GM23338 (cell line): ENCODE results near the gene PCP4. TPM values are rescaled to one million over a fixed set of nuclear protein-coding genes. Genes with fewer than 3 reads are reported as not detected.

Experiments
- ATAC-seq: fragments of 200-7000 bp; cut with Tn5 transposase; 3 replicates; pipeline ENCODE4 v1.9.1; 2020
- DNase-seq: peaks from one replicate; pipeline ENCODE4 v3.0.0-alpha.2; 2015; ENCODE audit warnings: low spot score
- H2AFZ ChIP-seq: fragments of 200-600 bp; sonication (generic); 2 replicates; pipeline ENCODE4 v1.8.0; 2016; ENCODE audit warnings: antibody characterized with exemption, mild to moderate bottlenecking, moderate library complexity
- H3F3A ChIP-seq: fragments of 200-600 bp; sonication (generic); replicated peaks from 2 replicates; pipeline ENCODE4 v1.8.0; 2017; ENCODE audit warnings: antibody characterized with exemption, mixed run types, low read depth
- H3K27ac ChIP-seq: fragments of 200-600 bp; sonication (generic); 2 replicates; pipeline ENCODE4 v1.6.1; 2016; ENCODE audit warnings: low read depth
- H3K27me3 ChIP-seq: fragments of 200-600 bp; sonication (generic); 2 replicates; pipeline ENCODE4 v1.8.0; 2016; ENCODE audit warnings: mild to moderate bottlenecking, mixed run types, moderate library complexity; ENCODE audit not compliant: insufficient read depth
- H3K36me3 ChIP-seq: fragments of 200-600 bp; sonication (generic); 2 replicates; pipeline ENCODE4 v1.8.0; 2016; ENCODE audit warnings: mild to moderate bottlenecking; ENCODE audit not compliant: insufficient read depth
- H3K4me1 ChIP-seq: fragments of 200-600 bp; sonication (generic); 2 replicates; pipeline ENCODE4 v1.8.0; 2016; ENCODE audit warnings: mild to moderate bottlenecking, moderate library complexity; ENCODE audit not compliant: insufficient read depth
- H3K4me2 ChIP-seq: fragments of 200-600 bp; sonication (generic); 2 replicates; pipeline ENCODE4 v1.7.1; 2017; ENCODE audit warnings: mixed run types
- H3K4me3 ChIP-seq: fragments of 200-600 bp; sonication (generic); 2 replicates; pipeline ENCODE4 v1.6.1; 2016; ENCODE audit warnings: mixed run types
- H3K79me2 ChIP-seq: fragments of 200-600 bp; sonication (generic); replicated peaks from 2 replicates; pipeline ENCODE4 v1.8.0; 2017; ENCODE audit warnings: mild to moderate bottlenecking; ENCODE audit not compliant: insufficient read depth
- H3K9me2 ChIP-seq: fragments of 200-600 bp; sonication (generic); 2 replicates; pipeline ENCODE4 v1.8.0; 2017; ENCODE audit not compliant: insufficient read depth
- H4K20me1 ChIP-seq: fragments of 200-600 bp; sonication (generic); replicated peaks from 2 replicates; pipeline ENCODE4 v1.8.0; 2017; ENCODE audit warnings: mild to moderate bottlenecking; ENCODE audit not compliant: insufficient read depth
- H3K27ac Mint-ChIP-seq: 2 replicates; pipeline ENCODE4 v1.8.0; 2020; ENCODE audit warnings: inconsistent platforms, mild to moderate bottlenecking, moderate library complexity, mixed read lengths
- H3K27me3 Mint-ChIP-seq: 3 replicates; pipeline ENCODE4 v1.8.0; 2022; ENCODE audit warnings: low read depth, mild to moderate bottlenecking, moderate library complexity, mixed read lengths, inconsistent platforms; ENCODE audit not compliant: insufficient read depth, poor library complexity
- H3K36me3 Mint-ChIP-seq: 3 replicates; pipeline ENCODE4 v1.8.0; 2021; ENCODE audit warnings: low read depth, mild to moderate bottlenecking, inconsistent platforms, moderate library complexity, mixed read lengths
- H3K4me1 Mint-ChIP-seq: 3 replicates; pipeline ENCODE4 v1.8.0; 2020; ENCODE audit warnings: mild to moderate bottlenecking, inconsistent platforms, mixed read lengths
- H3K4me3 Mint-ChIP-seq: 3 replicates; pipeline ENCODE4 v1.8.0; 2021; ENCODE audit warnings: moderate library complexity, mild to moderate bottlenecking, inconsistent platforms, mixed read lengths
- H3K9me3 Mint-ChIP-seq: 3 replicates; pipeline ENCODE4 v1.8.0; 2020; ENCODE audit warnings: moderate library complexity, mild to moderate bottlenecking, inconsistent platforms, mixed read lengths
- CREB1 ChIP-seq: fragments of 250-450 bp; sonication (Bioruptor Pico); IDR thresholded peaks from 2 replicates; pipeline ENCODE4 v1.5.0; 2020; ENCODE audit warnings: low read depth, mild to moderate bottlenecking, moderate library complexity
- EZH2 ChIP-seq: fragments of 200-600 bp; sonication (generic); IDR thresholded peaks from one replicate; pipeline ENCODE4 v1.8.0; 2017; ENCODE audit warnings: antibody characterized with exemption, mild to moderate bottlenecking, low read depth; ENCODE audit not compliant: unreplicated experiment
- EZH2phosphoT487 ChIP-seq: fragments of 200-600 bp; sonication (generic); IDR thresholded peaks from one replicate; pipeline ENCODE4 v1.8.1; 2018; ENCODE audit warnings: antibody characterized with exemption; ENCODE audit not compliant: unreplicated experiment
- JUNB ChIP-seq: IDR thresholded peaks from one replicate; pipeline ENCODE4 v1.6.1; 2016; ENCODE audit warnings: antibody characterized with exemption; ENCODE audit not compliant: unreplicated experiment
- NANOG ChIP-seq: IDR thresholded peaks from 2 replicates; pipeline ENCODE4 v1.6.1; 2016; ENCODE audit warnings: antibody characterized with exemption, borderline replicate concordance
- POLR2AphosphoS5 ChIP-seq: IDR thresholded peaks from 2 replicates; pipeline ENCODE4 v1.6.1; 2016; ENCODE audit warnings: antibody characterized with exemption, low read depth
- STAT1 ChIP-seq: IDR thresholded peaks from one replicate; pipeline ENCODE4 v1.6.1; 2016; ENCODE audit warnings: antibody characterized with exemption; ENCODE audit not compliant: unreplicated experiment
- ZNF114 ChIP-seq: fragments of 250-450 bp; sonication (Bioruptor Pico); IDR thresholded peaks from 2 replicates; pipeline ENCODE4 v1.5.0; 2020; ENCODE audit warnings: mild to moderate bottlenecking, moderate library complexity
- ZNF331 ChIP-seq: fragments of 250-450 bp; sonication (Bioruptor Pico); IDR thresholded peaks from 2 replicates; pipeline ENCODE4 v1.5.0; 2020; ENCODE audit warnings: low read depth, mild to moderate bottlenecking, moderate library complexity
- polyA plus RNA-seq: library from polyadenylated mRNA; unstranded; fragments of >200 nt; fragmentation: Nextera tagmentation; extraction: Ambion mirVana; gene quantifications from 2 replicates; pipeline ENCODE4 v1.2.1, GENCODE V29; 2016
- total RNA-seq: library from RNA; depleted of rRNA; stranded (reverse); fragments of >200 nt; shearing (Covaris generic); gene quantifications from 2 replicates; pipeline ENCODE4 v1.2.3, GENCODE V29; 2014
- TF ChIP-seq, protein P1 (sequence below), 2 experiments: fragments of 200-600 bp in 1 of 2; sonication (generic) in 1 of 2; conservative IDR thresholded peaks; 2 replicates each; pipeline versions ENCODE4 v1.5.1 to v1.6.1; 2016 to 2017; ENCODE audit warnings: antibody characterized with exemption in 2 of 2, low read depth in 2 of 2, mild to moderate bottlenecking in 2 of 2, moderate library complexity in 1 of 2
- TF ChIP-seq, protein P2 (sequence below): IDR thresholded peaks from 2 replicates; pipeline ENCODE4 v1.6.1; 2016; ENCODE audit warnings: antibody characterized with exemption
- TF ChIP-seq, protein P3 (sequence below): IDR thresholded peaks from one replicate; pipeline ENCODE4 v1.6.1; 2018; ENCODE audit warnings: antibody characterized with exemption; ENCODE audit not compliant: unreplicated experiment
- TF ChIP-seq, protein P4 (sequence below): fragments of 250-450 bp; sonication (Bioruptor Pico); IDR thresholded peaks from 2 replicates; pipeline ENCODE4 v1.5.0; 2020; ENCODE audit warnings: mild to moderate bottlenecking, moderate library complexity

Gene PCP4
- total and polyA plus RNA-seq, 2 experiments from 2014 or later: 7.3 TPM; not detected in 1

DNA sequence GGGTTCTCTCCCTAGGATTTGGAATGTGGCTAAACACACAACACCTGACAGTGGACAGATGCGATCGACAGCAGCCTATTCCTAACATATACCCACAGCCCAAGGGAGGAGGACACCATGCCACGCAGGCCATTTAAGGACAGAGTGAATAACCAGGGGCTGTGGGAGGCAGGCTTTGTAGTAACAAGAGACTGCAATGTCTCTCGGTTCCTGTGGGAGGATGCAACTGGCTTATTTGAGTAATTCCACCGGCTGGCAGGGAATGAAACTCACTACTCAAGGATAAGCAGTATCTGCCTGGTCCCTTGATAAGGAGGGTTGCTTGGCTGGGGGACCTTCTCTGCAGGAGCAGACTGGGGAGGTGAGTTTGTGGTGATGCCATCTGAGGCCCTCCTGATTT, 109.6 kb downstream of the PCP4 start:
- Histone ChIP-seq H3K4me1 (no peaks in the 10 kb centered on the region), H3K27me3 (no peaks in the 10 kb centered on the region), H3F3A (no peaks in the 10 kb centered on the region), H3K79me2 (no peaks in the 10 kb centered on the region), H4K20me1 (no peaks in the 10 kb centered on the region), H2AFZ (no peak overlapping the region), H3K9me2 (no peaks in the 10 kb centered on the region), H3K36me3 (no peaks in the 10 kb centered on the region), H3K27ac (no peak overlapping the region), H3K4me2 (no peak overlapping the region), H3K4me3 (no peak overlapping the region)
- Mint-ChIP-seq H3K36me3 (no peaks in the 10 kb centered on the region), H3K4me1 (no peaks in the 10 kb centered on the region), H3K27me3 (peaks cover 11% of the 10 kb centered on the region), H3K9me3 (peaks cover 5% of the 10 kb centered on the region; the same call in 2 of the 3 replicates), H3K27ac (no peak overlapping the region), H3K4me3 (no peak overlapping the region)
- no peak; the same call in 1 of the 3 replicates for ATAC-seq
- peak; percentile 11 for DNase-seq
- TF ChIP-seq, protein P1, sequence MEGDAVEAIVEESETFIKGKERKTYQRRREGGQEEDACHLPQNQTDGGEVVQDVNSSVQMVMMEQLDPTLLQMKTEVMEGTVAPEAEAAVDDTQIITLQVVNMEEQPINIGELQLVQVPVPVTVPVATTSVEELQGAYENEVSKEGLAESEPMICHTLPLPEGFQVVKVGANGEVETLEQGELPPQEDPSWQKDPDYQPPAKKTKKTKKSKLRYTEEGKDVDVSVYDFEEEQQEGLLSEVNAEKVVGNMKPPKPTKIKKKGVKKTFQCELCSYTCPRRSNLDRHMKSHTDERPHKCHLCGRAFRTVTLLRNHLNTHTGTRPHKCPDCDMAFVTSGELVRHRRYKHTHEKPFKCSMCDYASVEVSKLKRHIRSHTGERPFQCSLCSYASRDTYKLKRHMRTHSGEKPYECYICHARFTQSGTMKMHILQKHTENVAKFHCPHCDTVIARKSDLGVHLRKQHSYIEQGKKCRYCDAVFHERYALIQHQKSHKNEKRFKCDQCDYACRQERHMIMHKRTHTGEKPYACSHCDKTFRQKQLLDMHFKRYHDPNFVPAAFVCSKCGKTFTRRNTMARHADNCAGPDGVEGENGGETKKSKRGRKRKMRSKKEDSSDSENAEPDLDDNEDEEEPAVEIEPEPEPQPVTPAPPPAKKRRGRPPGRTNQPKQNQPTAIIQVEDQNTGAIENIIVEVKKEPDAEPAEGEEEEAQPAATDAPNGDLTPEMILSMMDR (conservative IDR thresholded peaks at IDR 0.05; ENCODE audit: low read depth in 2 of 2): no peak
- TF ChIP-seq CREB1 (CRISPR knock-in tag) (no peak), NANOG (no peak), EZH2phosphoT487 (no peak), STAT1 (no peak), ZNF114 (CRISPR knock-in tag) (no peak), ZNF331 (CRISPR knock-in tag) (no peak), JUNB (no peak), POLR2AphosphoS5 (no peak), EZH2 (no peak)
- TF ChIP-seq, protein P2, sequence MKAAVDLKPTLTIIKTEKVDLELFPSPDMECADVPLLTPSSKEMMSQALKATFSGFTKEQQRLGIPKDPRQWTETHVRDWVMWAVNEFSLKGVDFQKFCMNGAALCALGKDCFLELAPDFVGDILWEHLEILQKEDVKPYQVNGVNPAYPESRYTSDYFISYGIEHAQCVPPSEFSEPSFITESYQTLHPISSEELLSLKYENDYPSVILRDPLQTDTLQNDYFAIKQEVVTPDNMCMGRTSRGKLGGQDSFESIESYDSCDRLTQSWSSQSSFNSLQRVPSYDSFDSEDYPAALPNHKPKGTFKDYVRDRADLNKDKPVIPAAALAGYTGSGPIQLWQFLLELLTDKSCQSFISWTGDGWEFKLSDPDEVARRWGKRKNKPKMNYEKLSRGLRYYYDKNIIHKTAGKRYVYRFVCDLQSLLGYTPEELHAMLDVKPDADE: no peak
- TF ChIP-seq, protein P3, sequence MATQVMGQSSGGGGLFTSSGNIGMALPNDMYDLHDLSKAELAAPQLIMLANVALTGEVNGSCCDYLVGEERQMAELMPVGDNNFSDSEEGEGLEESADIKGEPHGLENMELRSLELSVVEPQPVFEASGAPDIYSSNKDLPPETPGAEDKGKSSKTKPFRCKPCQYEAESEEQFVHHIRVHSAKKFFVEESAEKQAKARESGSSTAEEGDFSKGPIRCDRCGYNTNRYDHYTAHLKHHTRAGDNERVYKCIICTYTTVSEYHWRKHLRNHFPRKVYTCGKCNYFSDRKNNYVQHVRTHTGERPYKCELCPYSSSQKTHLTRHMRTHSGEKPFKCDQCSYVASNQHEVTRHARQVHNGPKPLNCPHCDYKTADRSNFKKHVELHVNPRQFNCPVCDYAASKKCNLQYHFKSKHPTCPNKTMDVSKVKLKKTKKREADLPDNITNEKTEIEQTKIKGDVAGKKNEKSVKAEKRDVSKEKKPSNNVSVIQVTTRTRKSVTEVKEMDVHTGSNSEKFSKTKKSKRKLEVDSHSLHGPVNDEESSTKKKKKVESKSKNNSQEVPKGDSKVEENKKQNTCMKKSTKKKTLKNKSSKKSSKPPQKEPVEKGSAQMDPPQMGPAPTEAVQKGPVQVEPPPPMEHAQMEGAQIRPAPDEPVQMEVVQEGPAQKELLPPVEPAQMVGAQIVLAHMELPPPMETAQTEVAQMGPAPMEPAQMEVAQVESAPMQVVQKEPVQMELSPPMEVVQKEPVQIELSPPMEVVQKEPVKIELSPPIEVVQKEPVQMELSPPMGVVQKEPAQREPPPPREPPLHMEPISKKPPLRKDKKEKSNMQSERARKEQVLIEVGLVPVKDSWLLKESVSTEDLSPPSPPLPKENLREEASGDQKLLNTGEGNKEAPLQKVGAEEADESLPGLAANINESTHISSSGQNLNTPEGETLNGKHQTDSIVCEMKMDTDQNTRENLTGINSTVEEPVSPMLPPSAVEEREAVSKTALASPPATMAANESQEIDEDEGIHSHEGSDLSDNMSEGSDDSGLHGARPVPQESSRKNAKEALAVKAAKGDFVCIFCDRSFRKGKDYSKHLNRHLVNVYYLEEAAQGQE: no peak
- TF ChIP-seq, protein P4, sequence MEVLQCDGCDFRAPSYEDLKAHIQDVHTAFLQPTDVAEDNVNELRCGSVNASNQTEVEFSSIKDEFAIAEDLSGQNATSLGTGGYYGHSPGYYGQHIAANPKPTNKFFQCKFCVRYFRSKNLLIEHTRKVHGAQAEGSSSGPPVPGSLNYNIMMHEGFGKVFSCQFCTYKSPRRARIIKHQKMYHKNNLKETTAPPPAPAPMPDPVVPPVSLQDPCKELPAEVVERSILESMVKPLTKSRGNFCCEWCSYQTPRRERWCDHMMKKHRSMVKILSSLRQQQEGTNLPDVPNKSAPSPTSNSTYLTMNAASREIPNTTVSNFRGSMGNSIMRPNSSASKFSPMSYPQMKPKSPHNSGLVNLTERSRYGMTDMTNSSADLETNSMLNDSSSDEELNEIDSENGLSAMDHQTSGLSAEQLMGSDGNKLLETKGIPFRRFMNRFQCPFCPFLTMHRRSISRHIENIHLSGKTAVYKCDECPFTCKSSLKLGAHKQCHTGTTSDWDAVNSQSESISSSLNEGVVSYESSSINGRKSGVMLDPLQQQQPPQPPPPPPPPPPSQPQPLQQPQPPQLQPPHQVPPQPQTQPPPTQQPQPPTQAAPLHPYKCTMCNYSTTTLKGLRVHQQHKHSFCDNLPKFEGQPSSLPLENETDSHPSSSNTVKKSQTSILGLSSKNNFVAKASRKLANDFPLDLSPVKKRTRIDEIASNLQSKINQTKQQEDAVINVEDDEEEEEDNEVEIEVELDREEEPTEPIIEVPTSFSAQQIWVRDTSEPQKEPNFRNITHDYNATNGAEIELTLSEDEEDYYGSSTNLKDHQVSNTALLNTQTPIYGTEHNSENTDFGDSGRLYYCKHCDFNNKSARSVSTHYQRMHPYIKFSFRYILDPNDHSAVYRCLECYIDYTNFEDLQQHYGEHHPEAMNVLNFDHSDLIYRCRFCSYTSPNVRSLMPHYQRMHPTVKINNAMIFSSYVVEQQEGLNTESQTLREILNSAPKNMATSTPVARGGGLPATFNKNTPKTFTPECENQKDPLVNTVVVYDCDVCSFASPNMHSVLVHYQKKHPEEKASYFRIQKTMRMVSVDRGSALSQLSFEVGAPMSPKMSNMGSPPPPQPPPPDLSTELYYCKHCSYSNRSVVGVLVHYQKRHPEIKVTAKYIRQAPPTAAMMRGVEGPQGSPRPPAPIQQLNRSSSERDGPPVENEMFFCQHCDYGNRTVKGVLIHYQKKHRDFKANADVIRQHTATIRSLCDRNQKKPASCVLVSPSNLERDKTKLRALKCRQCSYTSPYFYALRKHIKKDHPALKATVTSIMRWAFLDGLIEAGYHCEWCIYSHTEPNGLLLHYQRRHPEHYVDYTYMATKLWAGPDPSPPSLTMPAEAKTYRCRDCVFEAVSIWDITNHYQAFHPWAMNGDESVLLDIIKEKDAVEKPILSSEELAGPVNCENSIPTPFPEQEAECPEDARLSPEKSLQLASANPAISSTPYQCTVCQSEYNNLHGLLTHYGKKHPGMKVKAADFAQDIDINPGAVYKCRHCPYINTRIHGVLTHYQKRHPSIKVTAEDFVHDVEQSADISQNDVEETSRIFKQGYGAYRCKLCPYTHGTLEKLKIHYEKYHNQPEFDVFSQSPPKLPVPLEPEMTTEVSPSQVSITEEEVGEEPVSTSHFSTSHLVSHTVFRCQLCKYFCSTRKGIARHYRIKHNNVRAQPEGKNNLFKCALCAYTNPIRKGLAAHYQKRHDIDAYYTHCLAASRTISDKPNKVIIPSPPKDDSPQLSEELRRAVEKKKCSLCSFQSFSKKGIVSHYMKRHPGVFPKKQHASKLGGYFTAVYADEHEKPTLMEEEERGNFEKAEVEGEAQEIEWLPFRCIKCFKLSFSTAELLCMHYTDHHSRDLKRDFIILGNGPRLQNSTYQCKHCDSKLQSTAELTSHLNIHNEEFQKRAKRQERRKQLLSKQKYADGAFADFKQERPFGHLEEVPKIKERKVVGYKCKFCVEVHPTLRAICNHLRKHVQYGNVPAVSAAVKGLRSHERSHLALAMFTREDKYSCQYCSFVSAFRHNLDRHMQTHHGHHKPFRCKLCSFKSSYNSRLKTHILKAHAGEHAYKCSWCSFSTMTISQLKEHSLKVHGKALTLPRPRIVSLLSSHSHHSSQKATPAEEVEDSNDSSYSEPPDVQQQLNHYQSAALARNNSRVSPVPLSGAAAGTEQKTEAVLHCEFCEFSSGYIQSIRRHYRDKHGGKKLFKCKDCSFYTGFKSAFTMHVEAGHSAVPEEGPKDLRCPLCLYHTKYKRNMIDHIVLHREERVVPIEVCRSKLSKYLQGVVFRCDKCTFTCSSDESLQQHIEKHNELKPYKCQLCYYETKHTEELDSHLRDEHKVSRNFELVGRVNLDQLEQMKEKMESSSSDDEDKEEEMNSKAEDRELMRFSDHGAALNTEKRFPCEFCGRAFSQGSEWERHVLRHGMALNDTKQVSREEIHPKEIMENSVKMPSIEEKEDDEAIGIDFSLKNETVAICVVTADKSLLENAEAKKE (CRISPR knock-in tag): no peak
